ENCODE measurements around the gene ALOX15.
A peak's percentile ranks its signal among the peaks of the same experiment; 100 is the strongest.

Gene ALOX15

GRCh38 chr17:4634976-4635375 lies 6.5 kb downstream of the ALOX15 start:
- DNase-seq (ENCODE audit: low read depth), result peak; percentile 20
- H3K4me3 ChIP-seq (ENCODE audit: low read depth, low read length), result no peak overlapping the region
- TF ChIP-seq POLR2A (IDR thresholded peaks at IDR 0.05; ENCODE audit: extremely low read depth, insufficient read length) (no peak), MYC (IDR thresholded peaks at IDR 0.05; ENCODE audit: low read depth, low read length) (no peak)
- TF ChIP-seq, protein P1, sequence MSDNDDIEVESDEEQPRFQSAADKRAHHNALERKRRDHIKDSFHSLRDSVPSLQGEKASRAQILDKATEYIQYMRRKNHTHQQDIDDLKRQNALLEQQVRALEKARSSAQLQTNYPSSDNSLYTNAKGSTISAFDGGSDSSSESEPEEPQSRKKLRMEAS (IDR thresholded peaks at IDR 0.05; ENCODE audit: low read depth, low read length), result no peak
- TF ChIP-seq, protein P2, sequence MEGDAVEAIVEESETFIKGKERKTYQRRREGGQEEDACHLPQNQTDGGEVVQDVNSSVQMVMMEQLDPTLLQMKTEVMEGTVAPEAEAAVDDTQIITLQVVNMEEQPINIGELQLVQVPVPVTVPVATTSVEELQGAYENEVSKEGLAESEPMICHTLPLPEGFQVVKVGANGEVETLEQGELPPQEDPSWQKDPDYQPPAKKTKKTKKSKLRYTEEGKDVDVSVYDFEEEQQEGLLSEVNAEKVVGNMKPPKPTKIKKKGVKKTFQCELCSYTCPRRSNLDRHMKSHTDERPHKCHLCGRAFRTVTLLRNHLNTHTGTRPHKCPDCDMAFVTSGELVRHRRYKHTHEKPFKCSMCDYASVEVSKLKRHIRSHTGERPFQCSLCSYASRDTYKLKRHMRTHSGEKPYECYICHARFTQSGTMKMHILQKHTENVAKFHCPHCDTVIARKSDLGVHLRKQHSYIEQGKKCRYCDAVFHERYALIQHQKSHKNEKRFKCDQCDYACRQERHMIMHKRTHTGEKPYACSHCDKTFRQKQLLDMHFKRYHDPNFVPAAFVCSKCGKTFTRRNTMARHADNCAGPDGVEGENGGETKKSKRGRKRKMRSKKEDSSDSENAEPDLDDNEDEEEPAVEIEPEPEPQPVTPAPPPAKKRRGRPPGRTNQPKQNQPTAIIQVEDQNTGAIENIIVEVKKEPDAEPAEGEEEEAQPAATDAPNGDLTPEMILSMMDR (IDR thresholded peaks at IDR 0.05; ENCODE audit: low read depth, low read length), result no peak

DNA sequence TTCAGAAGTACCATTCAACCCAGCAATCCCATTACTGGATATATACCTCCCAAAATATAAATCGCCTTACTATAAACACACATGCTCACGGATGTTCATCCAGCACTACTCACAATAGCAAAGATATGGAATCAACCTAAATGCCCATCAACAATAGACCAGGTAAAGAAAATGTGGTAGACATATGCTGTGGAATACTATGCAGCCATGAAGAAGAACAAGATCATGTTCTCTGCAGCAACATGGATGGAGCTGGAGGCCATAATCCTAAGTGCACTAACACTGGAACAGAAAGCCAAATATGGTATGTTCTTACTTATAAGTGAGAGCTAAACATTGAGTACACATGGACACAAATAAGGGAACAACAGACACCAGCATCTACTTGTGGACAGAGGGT lies 7.8 kb downstream of the ALOX15 start:
- TF ChIP-seq, protein P2 (IDR thresholded peaks at IDR 0.05; ENCODE audit: low read depth, low read length), result no peak
- TF ChIP-seq, protein P1 (IDR thresholded peaks at IDR 0.05; ENCODE audit: low read depth, low read length), result no peak
- TF ChIP-seq MYC (IDR thresholded peaks at IDR 0.05; ENCODE audit: low read depth, low read length) (no peak), POLR2A (IDR thresholded peaks at IDR 0.05; ENCODE audit: extremely low read depth, insufficient read length) (no peak)
- DNase-seq (ENCODE audit: low read depth), result no peak
- no peak overlapping the region for H3K4me3 ChIP-seq (ENCODE audit: low read depth, low read length)

- no peak overlapping the region for H3K4me3 ChIP-seq (ENCODE audit: low read depth, low read length)
- no peak for DNase-seq (ENCODE audit: low read depth)
- TF ChIP-seq, protein P1 (IDR thresholded peaks at IDR 0.05; ENCODE audit: low read depth, low read length), result no peak
- TF ChIP-seq POLR2A (IDR thresholded peaks at IDR 0.05; ENCODE audit: extremely low read depth, insufficient read length), result no peak
- TF ChIP-seq MYC (IDR thresholded peaks at IDR 0.05; ENCODE audit: low read depth, low read length), result no peak
- TF ChIP-seq, protein P2 (IDR thresholded peaks at IDR 0.05; ENCODE audit: low read depth, low read length), result no peak
Measured at GRCh38 chr17:4632581-4632920, 8.9 kb downstream of the ALOX15 start.

DNA sequence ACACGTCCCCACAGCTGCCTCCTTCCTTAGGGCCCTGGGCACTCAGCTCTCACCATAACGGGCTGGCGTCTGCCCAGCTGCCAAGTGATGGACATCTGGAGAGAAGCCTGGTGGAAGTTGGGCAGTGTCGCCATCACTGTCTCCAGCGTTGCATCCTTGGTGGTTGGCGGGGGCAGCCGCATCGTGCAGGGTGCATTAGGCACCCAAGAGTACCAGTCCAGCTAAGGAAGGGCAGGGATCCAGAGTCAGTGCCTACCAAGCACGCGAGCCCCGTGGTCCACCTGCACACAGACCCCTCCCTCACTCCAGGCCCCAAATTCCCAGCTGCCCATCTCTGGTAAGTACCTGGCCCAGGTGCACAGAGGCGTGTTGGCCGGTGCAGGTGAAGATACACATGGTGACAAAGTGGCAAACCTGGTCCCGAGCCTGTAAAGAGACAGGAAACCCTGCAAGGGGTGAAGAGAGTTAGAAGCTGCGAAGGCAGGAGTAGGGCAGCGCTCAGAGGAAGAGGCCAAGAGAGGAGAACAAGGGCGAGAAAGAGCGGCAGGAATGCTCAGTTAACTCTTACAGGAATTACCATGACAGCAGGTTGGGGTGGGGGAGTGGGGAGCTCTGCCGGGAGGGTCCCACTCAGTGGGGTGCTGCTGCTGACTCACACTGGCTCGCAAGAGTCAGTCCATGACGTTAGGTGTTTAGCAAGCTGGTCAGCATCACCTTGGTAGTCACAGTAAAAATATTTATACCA lies 9.5 kb downstream of the ALOX15 start:
- TF ChIP-seq, protein P2 (IDR thresholded peaks at IDR 0.05; ENCODE audit: low read depth, low read length), result no peak
- no peak for TF ChIP-seq POLR2A (IDR thresholded peaks at IDR 0.05; ENCODE audit: extremely low read depth, insufficient read length)
- TF ChIP-seq MYC (IDR thresholded peaks at IDR 0.05; ENCODE audit: low read depth, low read length), result no peak
- TF ChIP-seq, protein P1 (IDR thresholded peaks at IDR 0.05; ENCODE audit: low read depth, low read length), result no peak
- no peak overlapping the region for H3K4me3 ChIP-seq (ENCODE audit: low read depth, low read length)
- peak; percentile 18 for DNase-seq (ENCODE audit: low read depth)

- TF ChIP-seq MYC (IDR thresholded peaks at IDR 0.05; ENCODE audit: low read depth, low read length), result no peak
- TF ChIP-seq, protein P2 (IDR thresholded peaks at IDR 0.05; ENCODE audit: low read depth, low read length), result no peak
- TF ChIP-seq, protein P1 (IDR thresholded peaks at IDR 0.05; ENCODE audit: low read depth, low read length), result no peak
- TF ChIP-seq POLR2A (IDR thresholded peaks at IDR 0.05; ENCODE audit: extremely low read depth, insufficient read length), result no peak
- H3K4me3 ChIP-seq (ENCODE audit: low read depth, low read length), result no peak overlapping the region
- no peak for DNase-seq (ENCODE audit: low read depth)
Measured at GRCh38 chr17:4631431-4631830, 10.0 kb downstream of the ALOX15 start.

All from NB4 (cell line).